Esophagus squamous epithelium (tissue), 4 donors: ENCODE measurements around the gene SHISA5.

ENCODE experiments used
- CTCF ChIP-seq, 6 experiments: fragments of 450-650 bp in 4 of 6; fragments of 200-600 bp in 2 of 6; sonication (generic) in 2 of 6; IDR thresholded peaks; one replicate each; pipeline ENCODE4 v1.5.1; 2016 to 2019; ENCODE audit warnings: antibody characterized with exemption in 6 of 6, mild to moderate bottlenecking in 4 of 6, moderate library complexity in 4 of 6
- POLR2A ChIP-seq, 4 donors: fragments of 450-650 bp; IDR thresholded peaks; one replicate each; pipeline ENCODE4 v1.6.1; 2017; ENCODE audit warnings: antibody characterized with exemption in 4 of 4, mild to moderate bottlenecking in 4 of 4, moderate library complexity in 3 of 4

GRCh38 chr3:48536785-48537184, 32.8 kb upstream of the SHISA5 start:
- no peak for TF ChIP-seq CTCF (IDR thresholded peaks at IDR 0.05)
- no peak for TF ChIP-seq POLR2A (IDR thresholded peaks at IDR 0.05)
